GM12892 (cell line): ENCODE data around the gene CCDC30.

Source experiments
- DNase-seq: peaks from one replicate; pipeline ENCODE4 v3.0.0; 2011; ENCODE audit not compliant: insufficient read length
- FAIRE-seq: peaks from 2 replicates; lab custom pipeline; 2011; peaks lifted over from hg19 to GRCh38; lab: Jason Lieb, UNC
- POLR2A ChIP-seq: IDR thresholded peaks from 2 replicates; pipeline ENCODE4 v1.6.1; 2011; ENCODE audit warnings: low read depth, low read length, control low read depth
- POLR2AphosphoS5 ChIP-seq: IDR thresholded peaks from 2 replicates; pipeline ENCODE4 v1.6.1; 2011; ENCODE audit warnings: low read depth, low read length, control low read depth
- TAF1 ChIP-seq: IDR thresholded peaks from 2 replicates; pipeline ENCODE4 v1.6.1; 2011; ENCODE audit warnings: low read depth, mild to moderate bottlenecking, control low read depth, low read length, borderline replicate concordance

The CCDC30 gene

GRCh38 chr1:42427240-42427639, 35.8 kb upstream of the CCDC30 start:
- FAIRE-seq (no peak), DNase-seq (no peak)
- TF ChIP-seq POLR2A: no peak
- no peak for TF ChIP-seq TAF1
- TF ChIP-seq POLR2AphosphoS5: no peak

GRCh38 chr1:42429603-42430002, 33.5 kb upstream of the CCDC30 start:
- TF ChIP-seq POLR2AphosphoS5: no peak
- no peak for TF ChIP-seq TAF1
- no peak for TF ChIP-seq POLR2A
- FAIRE-seq (no peak), DNase-seq (no peak)

- no peak for FAIRE-seq
These were observed 32.6 kb upstream of the CCDC30 start for GRCh38 chr1:42430286-42431135.

GRCh38 chr1:42431514-42431913, 31.6 kb upstream of the CCDC30 start:
- DNase-seq (no peak), FAIRE-seq (no peak)
- TF ChIP-seq POLR2AphosphoS5 (no peak), POLR2A (no peak), TAF1 (no peak)

More at GRCh38 chr1:42430286-42431135, 32.6 kb upstream of the CCDC30 start:
- TF ChIP-seq POLR2AphosphoS5: no peak
- no peak for TF ChIP-seq TAF1
- TF ChIP-seq POLR2A: no peak
- no peak for DNase-seq

- no peak for DNase-seq
- FAIRE-seq: no peak
- TF ChIP-seq TAF1: no peak
- no peak for TF ChIP-seq POLR2A
- no peak for TF ChIP-seq POLR2AphosphoS5
These were observed 30.4 kb upstream of the CCDC30 start for GRCh38 chr1:42432714-42433113.

- TF ChIP-seq TAF1: no peak
- no peak for TF ChIP-seq POLR2AphosphoS5
- no peak for TF ChIP-seq POLR2A
- no peak for DNase-seq
- no peak for FAIRE-seq
These were observed 29.7 kb upstream of the CCDC30 start for GRCh38 chr1:42433369-42433768.

GRCh38 chr1:42434340-42434739, 28.7 kb upstream of the CCDC30 start:
- no peak for TF ChIP-seq POLR2A
- no peak for TF ChIP-seq POLR2AphosphoS5
- TF ChIP-seq TAF1: no peak
- no peak for DNase-seq
- no peak for FAIRE-seq

GRCh38 chr1:42439940-42440339, 23.1 kb upstream of the CCDC30 start:
- TF ChIP-seq POLR2A: no peak
- TF ChIP-seq TAF1: no peak
- TF ChIP-seq POLR2AphosphoS5: no peak
- DNase-seq: no peak
- FAIRE-seq: no peak

GRCh38 chr1:42442662-42443061, 20.4 kb upstream of the CCDC30 start:
- FAIRE-seq (no peak), DNase-seq (no peak)
- TF ChIP-seq POLR2A (no peak), POLR2AphosphoS5 (no peak), TAF1 (no peak)

- FAIRE-seq (no peak), DNase-seq (no peak)
- TF ChIP-seq TAF1 (no peak), POLR2AphosphoS5 (no peak), POLR2A (no peak)
These were observed 13.8 kb upstream of the CCDC30 start for GRCh38 chr1:42449256-42449655.

- no peak for TF ChIP-seq POLR2AphosphoS5
- TF ChIP-seq TAF1: no peak
- no peak for TF ChIP-seq POLR2A
- no peak for DNase-seq
- FAIRE-seq: no peak
These were observed 13.0 kb upstream of the CCDC30 start for GRCh38 chr1:42450061-42450460.

- DNase-seq (no peak), FAIRE-seq (no peak)
- TF ChIP-seq POLR2A: no peak
- TF ChIP-seq POLR2AphosphoS5: no peak
- no peak for TF ChIP-seq TAF1
These were observed 9.7 kb upstream of the CCDC30 start for GRCh38 chr1:42453386-42453785.
